ENCODE measurements around the gene DEF6.

DEF6 gene

DNA sequence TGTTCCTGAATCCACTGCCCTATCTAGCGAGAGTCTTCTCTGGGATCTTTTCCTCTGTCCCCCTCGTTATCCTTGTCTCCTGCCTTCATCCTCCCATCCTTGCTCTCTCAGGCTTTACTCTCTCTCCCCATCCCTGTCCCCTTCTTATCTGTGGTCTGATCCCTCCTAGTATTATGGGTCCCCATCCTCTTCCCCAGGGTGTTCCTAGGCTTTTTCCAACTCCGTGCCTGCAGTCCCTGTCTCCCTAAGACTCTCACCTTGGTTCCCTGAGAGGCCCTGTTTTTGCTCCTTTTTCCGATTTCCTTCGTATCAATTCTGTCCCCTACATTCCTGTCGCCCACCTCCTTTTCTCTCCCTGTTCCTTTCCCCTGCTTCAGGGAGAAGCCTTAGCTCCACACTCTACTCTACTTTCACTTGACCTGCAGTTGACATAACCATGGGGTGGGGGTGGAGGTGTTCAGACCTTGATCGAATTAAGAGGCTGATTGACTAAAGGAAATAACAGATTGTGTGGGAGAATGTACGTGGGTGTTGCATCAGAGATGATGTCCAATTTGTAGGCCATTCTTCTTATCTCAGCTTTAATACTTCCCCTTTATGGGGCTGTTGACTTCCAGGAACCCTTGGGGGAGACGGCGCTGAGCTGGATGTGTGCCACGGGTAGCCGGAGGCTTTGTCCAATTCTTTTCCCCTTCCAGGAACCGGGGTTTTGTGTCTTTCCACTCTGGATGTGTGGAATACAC lies 45.6 kb downstream of the DEF6 start:
- no peak for DNase-seq (ENCODE audit: low read depth, low spot score)

DNA sequence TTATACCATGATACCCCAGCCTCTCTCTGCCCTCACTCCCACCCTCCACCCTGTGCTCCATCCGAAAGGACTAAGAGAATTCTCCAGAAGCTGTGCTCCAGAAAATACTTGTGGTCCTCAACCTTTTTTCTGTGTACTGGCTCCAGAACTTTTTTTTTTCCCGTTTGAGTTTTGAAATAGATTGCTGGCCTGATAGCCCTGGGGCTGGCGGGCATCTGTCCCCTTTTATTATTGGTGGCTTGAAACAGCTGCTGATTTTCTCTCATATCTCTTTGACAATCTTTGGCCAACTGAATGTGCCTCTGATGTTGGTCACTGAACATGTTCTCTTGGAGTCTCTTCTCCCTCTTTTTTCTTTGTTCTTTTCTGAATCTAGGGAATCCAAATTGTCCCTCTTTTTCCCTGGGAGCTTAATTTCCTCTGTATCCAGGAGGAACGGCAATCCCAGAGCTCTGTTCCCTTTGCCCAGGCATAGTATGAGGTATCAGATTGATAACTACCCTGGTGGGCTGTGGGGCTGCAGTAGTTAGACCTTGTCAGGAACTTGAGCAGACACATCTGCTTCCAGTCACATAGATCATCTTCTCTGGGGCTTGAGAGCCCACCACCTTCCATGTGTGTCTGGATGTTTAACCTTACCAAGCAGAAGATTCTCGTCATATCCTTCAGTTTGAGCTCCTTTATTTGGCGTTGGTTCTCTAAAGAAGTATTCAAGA lies 46.4 kb downstream of the DEF6 start:
- DNase-seq (ENCODE audit: low read depth, low spot score), result no peak

DNA sequence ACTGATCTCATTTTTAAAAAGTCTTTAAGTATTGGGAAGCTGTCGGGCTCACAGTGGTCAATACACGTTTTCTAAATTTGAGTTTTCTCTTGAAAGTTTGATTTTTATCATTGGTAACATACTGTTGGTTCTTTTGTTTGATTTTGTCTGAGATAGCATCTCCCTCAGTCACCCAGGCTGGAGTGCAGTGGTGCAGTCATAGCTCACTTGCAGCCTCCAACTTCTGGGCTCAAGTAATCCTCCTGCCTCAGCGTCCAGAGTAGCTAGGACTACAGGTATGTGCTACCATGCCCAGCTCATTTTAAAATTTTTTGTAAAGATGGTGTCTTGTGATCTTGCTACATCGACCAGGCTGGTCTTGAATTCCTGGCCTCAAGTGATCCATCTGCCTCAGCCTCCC lies 53.8 kb downstream of the DEF6 start:
- DNase-seq (ENCODE audit: low read depth, low spot score), result no peak

- DNase-seq (ENCODE audit: low read depth, low spot score), result no peak
These were observed 55.1 kb downstream of the DEF6 start for GRCh38 chr6:35352735-35353134.

GRCh38 chr6:35354361-35355135 lies 56.9 kb downstream of the DEF6 start:
- no peak for DNase-seq (ENCODE audit: low read depth, low spot score)

- DNase-seq (ENCODE audit: low read depth, low spot score), result no peak
These were observed 58.8 kb downstream of the DEF6 start for GRCh38 chr6:35356391-35356790.

DNA sequence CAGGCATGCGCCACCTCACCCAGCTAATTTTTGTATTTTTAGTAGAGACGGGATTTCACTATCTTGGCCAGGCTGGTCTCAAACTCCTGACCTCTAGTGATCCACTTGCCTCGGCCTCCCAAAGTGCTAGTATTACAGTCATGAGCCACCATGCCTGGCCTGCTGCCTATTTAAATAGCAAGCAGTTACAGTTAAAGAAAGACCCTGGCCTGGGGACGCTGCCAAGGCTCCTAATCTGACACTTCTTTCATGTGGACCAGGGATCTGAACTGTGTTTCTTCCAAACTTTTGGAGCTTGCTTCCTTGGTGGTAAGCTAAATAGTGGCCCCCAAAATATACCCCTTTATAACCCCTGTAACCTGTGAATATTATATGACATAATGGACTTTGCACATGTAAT lies 60.1 kb downstream of the DEF6 start:
- no peak for DNase-seq (ENCODE audit: low read depth, low spot score)

DNA sequence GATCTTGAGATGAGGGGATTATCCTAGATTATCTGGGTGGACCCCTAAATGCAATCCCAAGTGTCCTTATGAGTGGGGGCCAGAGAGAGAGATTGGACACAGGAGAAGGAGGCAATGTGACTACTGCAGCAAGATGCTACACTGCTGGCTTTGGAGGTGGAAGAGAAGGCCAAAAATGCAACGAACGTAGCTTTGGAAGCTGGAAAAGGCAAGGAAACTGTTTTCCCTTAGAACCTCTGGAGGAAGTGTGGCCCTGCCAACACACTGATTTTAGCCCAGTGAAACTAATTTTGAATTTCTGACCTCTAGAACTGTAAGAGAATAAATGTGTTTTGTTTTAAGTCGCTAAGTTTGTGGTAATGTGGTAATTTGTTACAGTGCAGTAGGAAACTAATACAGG lies 60.5 kb downstream of the DEF6 start:
- DNase-seq (ENCODE audit: low read depth, low spot score), result no peak

DNA sequence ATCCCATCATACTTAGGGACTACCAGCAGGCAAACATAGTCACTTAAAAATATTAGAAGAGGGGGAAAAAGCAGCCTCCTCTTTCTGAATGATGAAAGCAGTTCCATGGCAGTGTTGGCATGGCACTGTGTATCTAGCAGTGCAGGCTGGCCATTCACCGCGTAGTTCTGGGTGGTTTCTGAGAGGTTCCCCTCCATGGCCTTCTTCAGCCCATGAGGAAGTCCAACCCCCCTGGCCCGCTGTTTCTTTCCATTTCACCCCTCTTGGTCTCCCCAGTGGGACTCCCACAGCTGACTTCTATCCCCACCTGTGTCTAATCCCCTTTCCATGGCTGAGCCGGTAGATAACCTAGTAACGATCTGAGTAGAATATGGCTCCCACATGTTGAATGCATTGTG lies 61.7 kb downstream of the DEF6 start:
- no peak for DNase-seq (ENCODE audit: low read depth, low spot score)

DNA sequence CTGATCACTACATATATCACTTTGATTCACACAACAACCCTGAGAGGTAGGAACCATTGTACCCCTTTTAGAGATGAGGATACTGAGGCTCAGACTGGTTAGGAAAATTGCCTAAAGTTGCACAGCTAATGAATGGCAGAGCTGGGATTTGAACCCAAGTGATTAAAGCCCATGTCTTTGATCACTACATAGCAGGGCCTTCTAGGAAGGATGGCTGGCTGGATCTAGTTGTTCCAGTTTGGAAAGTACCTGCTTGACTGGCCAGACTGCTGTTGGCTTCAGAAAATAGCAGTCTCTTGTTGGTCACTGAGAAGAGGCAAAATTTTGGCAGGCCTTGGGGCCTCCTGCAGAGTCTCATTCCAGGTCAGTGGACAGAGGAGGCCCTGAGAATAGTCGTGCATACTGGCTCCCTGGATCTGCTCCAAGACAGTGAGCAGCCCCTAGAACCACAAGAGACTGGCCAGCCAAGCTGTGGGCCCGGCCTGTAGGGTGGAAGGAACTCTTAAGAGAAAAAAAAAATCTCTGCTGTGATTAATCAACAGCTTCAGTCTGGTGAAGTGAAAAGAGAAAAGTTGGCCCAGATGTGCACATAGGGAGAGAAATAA lies 62.2 kb downstream of the DEF6 start:
- DNase-seq (ENCODE audit: low read depth, low spot score), result no peak

DNA sequence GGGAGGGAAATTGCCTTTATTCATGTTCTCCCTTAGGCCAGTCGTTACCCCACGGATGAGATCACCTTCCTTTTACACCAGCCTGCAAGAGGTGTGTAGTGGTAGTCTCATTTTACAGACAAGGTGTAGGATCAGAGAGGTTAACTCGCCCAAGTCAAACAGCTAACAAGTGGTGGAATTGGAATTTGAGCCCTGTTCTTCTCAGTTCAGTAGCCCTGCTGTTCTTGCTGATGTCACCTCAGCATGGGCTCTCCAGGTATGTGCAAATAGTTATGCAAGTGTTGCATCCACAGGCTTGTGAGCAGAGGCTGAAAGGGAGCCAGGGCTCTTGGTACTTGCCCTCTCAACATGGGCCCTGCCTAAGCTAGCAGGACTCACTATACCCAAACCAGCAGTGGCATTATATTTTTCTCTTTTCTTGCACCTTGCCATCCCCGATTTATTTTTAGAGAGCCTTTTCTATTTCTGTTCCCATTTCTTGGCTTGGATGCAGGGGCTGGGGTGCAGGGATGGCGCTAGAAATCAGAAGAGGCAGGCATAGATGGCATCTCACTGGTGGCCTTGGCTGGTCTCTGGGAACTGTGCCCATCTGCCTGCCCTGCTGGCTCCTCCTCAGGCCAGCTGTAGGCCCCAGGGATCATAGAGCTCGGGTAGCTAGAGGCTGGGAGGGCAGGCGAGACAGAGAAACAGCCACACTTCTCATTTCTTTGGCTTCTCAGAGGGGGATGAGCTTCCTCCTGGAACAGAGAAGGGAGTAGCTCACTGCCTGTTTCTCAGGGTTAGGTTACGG lies 62.9 kb downstream of the DEF6 start:
- DNase-seq (ENCODE audit: low read depth, low spot score), result no peak

GRCh38 chr6:35362200-35362599 lies 64.6 kb downstream of the DEF6 start:
- DNase-seq (ENCODE audit: low read depth, low spot score), result no peak

GRCh38 chr6:35363293-35363750 lies 65.7 kb downstream of the DEF6 start:
- DNase-seq (ENCODE audit: low read depth, low spot score), result no peak

- no peak for DNase-seq (ENCODE audit: low read depth, low spot score)
These were observed 68.1 kb downstream of the DEF6 start for GRCh38 chr6:35365594-35366203.

- DNase-seq (ENCODE audit: low read depth, low spot score), result no peak
These were observed 68.6 kb downstream of the DEF6 start for GRCh38 chr6:35366204-35366596.

GRCh38 chr6:35367646-35368037 lies 70.0 kb downstream of the DEF6 start:
- no peak for DNase-seq (ENCODE audit: low read depth, low spot score)

DNA sequence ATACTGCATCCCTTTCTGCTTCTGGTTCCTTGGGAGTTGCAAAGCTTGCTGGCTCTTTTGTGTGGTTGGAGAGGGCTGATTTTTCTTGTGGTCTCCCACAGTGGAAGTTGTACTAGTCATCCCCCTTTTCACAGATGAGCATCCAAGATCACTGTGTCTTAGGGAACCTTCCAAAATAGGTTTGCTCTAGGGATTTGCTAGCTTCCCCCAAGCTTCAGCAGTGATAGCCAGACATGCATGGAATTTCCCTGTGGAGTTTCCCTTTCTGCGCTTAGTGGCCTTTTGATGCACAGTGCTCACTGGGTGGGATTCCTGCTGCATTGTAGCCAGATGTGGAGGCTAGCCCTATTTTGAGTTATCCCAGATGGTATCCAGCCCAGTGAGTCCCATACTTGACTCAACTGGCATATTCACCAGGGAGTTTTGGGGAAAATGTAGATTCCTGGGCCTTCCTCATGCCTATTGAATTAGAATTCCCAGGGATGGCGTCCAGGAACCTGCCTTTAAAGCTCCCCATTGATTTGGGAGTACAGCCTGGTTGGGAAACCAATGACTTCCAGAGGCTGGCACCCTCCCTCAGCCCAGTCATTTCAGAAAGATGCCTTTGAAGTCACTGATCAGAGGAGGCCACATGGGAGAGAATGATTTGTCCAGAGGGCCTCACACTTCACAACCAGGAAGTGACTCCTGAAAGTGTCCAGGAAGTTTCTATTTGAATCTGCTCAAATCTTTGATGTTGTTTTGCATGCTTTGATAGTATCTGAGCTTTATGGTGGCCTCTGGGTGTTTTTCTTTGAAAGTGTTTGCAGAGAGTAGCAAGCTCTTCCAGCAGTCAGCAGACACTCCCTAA lies 70.6 kb downstream of the DEF6 start:
- DNase-seq (ENCODE audit: low read depth, low spot score), result no peak

GRCh38 chr6:35370124-35370741 lies 72.6 kb downstream of the DEF6 start:
- peak; percentile 6 for DNase-seq (ENCODE audit: low read depth, low spot score)

DNA sequence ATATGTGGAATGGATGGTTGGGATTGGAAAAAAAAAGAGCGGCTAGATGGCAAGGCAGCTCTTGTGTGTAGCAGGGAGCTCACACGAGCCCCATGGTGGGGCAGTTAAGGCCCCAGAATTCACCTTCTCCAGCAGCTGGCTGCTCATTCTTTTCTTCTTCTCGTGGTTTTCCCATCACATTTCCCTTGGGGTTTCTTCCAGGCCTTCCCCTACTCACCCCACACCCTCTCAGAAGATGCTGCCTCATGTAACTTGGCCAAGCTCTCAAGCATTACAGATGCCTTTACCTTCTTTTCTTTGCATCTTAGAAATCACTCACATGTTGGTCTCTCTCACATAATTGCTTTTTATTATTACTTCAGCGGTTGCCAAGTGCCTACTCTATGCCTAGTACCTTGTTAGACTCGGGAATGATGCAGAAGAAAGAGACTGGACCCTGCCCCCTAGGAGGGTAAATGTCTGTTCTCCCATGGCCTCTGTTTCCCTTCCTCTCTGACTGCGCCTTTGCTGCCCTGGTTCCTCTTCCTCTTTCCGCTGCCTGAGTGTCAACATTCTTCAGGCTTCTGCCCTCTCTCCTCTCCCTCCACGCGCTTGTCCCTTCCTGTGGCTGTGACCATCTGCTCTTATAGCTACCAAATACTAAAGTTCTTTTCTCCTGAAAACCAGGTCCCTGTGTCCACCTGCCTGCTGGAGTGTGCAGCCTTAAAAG lies 73.3 kb downstream of the DEF6 start:
- DNase-seq (ENCODE audit: low read depth, low spot score), result no peak
